Fibroblast of lung (primary cell): ENCODE data around the gene PTP4A2. TPM values are rescaled to one million over a fixed set of nuclear protein-coding genes. Genes with fewer than 3 reads are reported as not detected.

Source experiments
- DNase-seq, 2 donors: peaks; one replicate each; pipeline versions ENCODE4 v3.0.0 to v3.0.0-alpha.2; 2010; ENCODE audit warnings: low read depth in 2 of 2
- H2AFZ ChIP-seq: 2 replicates; pipeline ENCODE4 v1.5.1; 2012; ENCODE audit warnings: low read length, control low read depth, inconsistent platforms
- H3K27ac ChIP-seq: 2 replicates; pipeline ENCODE4 v1.5.1; 2011; ENCODE audit warnings: low read length, control low read depth; ENCODE audit not compliant: insufficient read depth
- H3K27me3 ChIP-seq: 2 replicates; pipeline ENCODE4 v1.5.1; 2011; ENCODE audit warnings: mild to moderate bottlenecking, low read length; ENCODE audit not compliant: control insufficient read depth, insufficient read depth
- H3K36me3 ChIP-seq: 2 replicates; pipeline ENCODE4 v1.5.1; 2011; ENCODE audit warnings: low read length; ENCODE audit not compliant: control insufficient read depth, insufficient read depth
- H3K4me1 ChIP-seq: 2 replicates; pipeline ENCODE4 v1.5.1; 2011; ENCODE audit warnings: low read length; ENCODE audit not compliant: control insufficient read depth, insufficient read depth; ENCODE audit errors: extremely low read depth
- H3K4me2 ChIP-seq: 2 replicates; pipeline ENCODE4 v1.5.1; 2011; ENCODE audit warnings: low read length, control low read depth; ENCODE audit not compliant: insufficient read depth; ENCODE audit errors: extremely low read depth
- H3K4me3 ChIP-seq, 4 experiments: fragments of 200-600 bp in 1 of 4; sonication (generic) in 1 of 4; replicated peaks in 1 of 4; 2 replicates each; pipeline ENCODE4 v1.5.1; 2011 to 2016; ENCODE audit warnings: low read length in 4 of 4, low read depth in 3 of 4, mild to moderate bottlenecking in 3 of 4, control low read depth in 2 of 4, inconsistent platforms in 1 of 4, mixed read lengths in 1 of 4; ENCODE audit not compliant: insufficient read depth in 1 of 4; ENCODE audit errors: control extremely low read depth in 1 of 4
- H3K79me2 ChIP-seq: 2 replicates; pipeline ENCODE4 v1.5.1; 2012; ENCODE audit warnings: mild to moderate bottlenecking, low read length, inconsistent platforms; ENCODE audit not compliant: control insufficient read depth, insufficient read depth
- H3K9ac ChIP-seq: 2 replicates; pipeline ENCODE4 v1.5.1; 2011; ENCODE audit warnings: mild to moderate bottlenecking, low read length, control low read depth; ENCODE audit not compliant: insufficient read depth
- H3K9me3 ChIP-seq: 2 replicates; pipeline ENCODE4 v1.5.1; 2012; ENCODE audit warnings: low read depth, low read length; ENCODE audit not compliant: control insufficient read depth, insufficient read depth
- H4K20me1 ChIP-seq: 2 replicates; pipeline ENCODE4 v1.5.1; 2011; ENCODE audit warnings: low read length; ENCODE audit not compliant: control insufficient read depth, insufficient read depth; ENCODE audit errors: extremely low read depth
- CTCF ChIP-seq, 2 donors: IDR thresholded peaks in 1 of 2; conservative IDR thresholded peaks in 1 of 2; 1 replicate in 1 of 2; 2 replicates in 1 of 2; pipeline ENCODE4 v1.5.1; 2011 to 2012; ENCODE audit warnings: low read length in 2 of 2, control low read depth in 1 of 2, inconsistent platforms in 1 of 2, low read depth in 1 of 2, mild to moderate bottlenecking in 1 of 2
- EZH2 ChIP-seq: IDR thresholded peaks from 2 replicates; pipeline ENCODE4 v1.5.1; 2012; ENCODE audit warnings: low read length, control low read depth, mild to moderate bottlenecking; ENCODE audit errors: missing control alignments
- polyA plus RNA-seq, 2 donors: library from polyadenylated mRNA; depleted of rRNA in 1 of 2; stranded (reverse) in 1 of 2; unstranded in 1 of 2; fragments of >200 nt; gene quantifications; 2 replicates each; pipeline ENCODE4 v1.2.1, GENCODE V29; 2011 to 2012; ENCODE audit warnings: missing spikeins in 1 of 2
- total RNA-seq: library from RNA; depleted of rRNA; stranded (reverse); fragments of >200 nt; gene quantifications from 2 replicates; pipeline ENCODE4 v1.2.1, GENCODE V29; 2014

PTP4A2 gene
- total and polyA plus RNA-seq, 2 donors (not counting 1 experiment from before 2014, with no cell fraction given) = 366 to 429 TPM

DNA sequence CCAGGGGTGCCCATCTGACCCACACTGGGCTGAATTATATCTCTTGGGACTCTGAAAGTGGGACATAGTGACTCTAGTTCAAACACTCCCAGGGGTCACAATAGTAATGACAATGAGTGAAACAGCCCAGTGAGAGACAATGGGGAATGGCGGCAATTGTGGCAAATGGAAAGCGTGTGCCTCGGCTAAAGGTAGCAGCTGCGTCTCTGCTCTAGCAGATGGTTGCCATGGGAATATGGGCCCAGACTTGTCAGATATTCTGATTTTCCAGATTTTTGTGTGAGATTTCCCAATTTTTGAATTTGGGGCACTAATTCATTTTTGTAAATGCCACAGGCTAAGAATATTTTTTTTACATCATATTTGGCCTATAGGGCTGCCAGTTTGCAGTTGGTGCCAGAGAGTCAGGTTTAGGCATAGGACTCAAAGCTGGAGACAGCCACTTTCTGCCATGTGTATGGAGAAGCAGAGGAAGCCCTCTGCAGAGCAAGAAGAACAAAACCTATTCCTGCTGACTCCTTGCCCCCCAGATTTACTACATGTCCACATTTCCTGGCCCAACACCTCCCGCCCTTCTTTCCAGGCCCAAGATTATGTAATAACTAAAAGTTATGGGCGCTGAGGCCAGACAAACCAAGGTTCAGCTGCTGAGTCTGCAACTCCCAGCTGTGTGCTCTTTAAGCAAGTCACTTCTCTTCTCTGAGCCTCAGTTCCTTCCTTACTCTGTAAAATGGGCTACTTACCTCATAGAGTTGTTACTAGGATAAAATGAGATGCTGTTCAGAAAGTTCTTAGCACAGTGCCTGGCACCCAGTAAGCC, 21.6 kb upstream of the PTP4A2 start:
- Histone ChIP-seq H3K9me3 (no peaks in the 10 kb centered on the region), H3K9ac (no peak overlapping the region), H3K4me3 (no peak overlapping the region), H4K20me1 (no peaks in the 10 kb centered on the region), H3K79me2 (no peaks in the 10 kb centered on the region), H3K36me3 (no peaks in the 10 kb centered on the region), H3K4me1 (peaks cover 7% of the 10 kb centered on the region), H3K27ac (no peak overlapping the region), H3K27me3 (no peaks in the 10 kb centered on the region), H2AFZ (no peak overlapping the region), H3K4me2 (no peak overlapping the region)
- TF ChIP-seq EZH2 (no peak), CTCF (conservative IDR thresholded peaks at IDR 0.05 in 1 of 2, IDR thresholded peaks at IDR 0.05 in 1 of 2; ENCODE audit: low read depth in 1 of 2, low read length in 2 of 2) (no peak)
- no peak for DNase-seq

DNA sequence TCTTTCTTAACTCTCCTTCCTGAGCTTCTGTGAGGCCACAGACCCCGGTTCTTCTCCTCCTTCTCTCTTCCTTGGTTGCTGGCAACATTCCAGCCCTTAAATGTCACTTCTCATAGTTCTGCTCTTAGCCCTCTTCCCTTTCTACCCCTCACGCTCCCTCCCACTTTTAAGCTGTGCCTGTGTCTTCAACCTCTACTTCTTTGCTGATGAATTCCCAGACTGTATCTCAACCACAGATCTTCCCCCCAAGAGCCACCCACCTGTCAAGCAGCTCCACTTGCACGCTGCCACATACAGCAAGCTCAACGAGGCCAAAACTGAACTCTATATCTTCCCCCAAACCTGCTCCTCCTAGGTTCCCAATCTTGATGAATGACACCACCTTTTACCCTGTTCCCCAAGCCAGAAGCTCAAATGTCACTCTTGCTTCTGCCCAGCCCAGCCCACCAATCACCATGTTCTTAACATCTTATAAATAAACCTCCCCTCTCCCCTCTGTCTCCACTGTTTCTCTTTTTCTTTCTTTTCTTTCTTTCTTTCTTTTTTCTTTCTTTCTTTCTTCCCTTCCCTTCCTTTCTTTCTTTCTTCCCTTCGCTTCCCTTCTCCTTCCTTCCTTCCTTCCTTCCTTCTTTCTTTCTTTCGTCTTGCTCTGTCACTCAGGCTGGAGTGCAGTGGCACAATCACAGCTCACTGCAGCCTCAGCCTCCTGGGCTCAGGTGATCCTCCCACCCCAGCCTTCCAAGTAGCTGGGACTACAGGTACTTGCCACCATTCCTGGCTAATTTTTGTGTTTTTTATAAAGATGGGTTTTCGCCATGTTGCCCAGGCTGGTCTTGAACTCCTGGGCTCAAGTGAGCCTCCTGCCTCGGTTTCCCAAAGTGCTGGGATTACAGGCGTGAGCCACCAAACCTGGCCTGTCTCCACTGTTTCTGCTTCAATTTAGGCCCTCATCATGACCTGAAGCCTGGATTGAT, 19.8 kb upstream of the PTP4A2 start:
- DNase-seq = no peak
- Histone ChIP-seq H3K4me1 (peaks cover 11% of the 10 kb centered on the region), H3K9me3 (no peaks in the 10 kb centered on the region), H4K20me1 (no peaks in the 10 kb centered on the region), H3K36me3 (no peaks in the 10 kb centered on the region), H3K4me2 (no peak overlapping the region), H3K27ac (no peak overlapping the region), H3K9ac (no peak overlapping the region), H2AFZ (no peak overlapping the region), H3K4me3 (no peak overlapping the region), H3K79me2 (no peaks in the 10 kb centered on the region), H3K27me3 (no peaks in the 10 kb centered on the region)
- no peak for TF ChIP-seq EZH2
- no peak for TF ChIP-seq CTCF (conservative IDR thresholded peaks at IDR 0.05 in 1 of 2, IDR thresholded peaks at IDR 0.05 in 1 of 2; ENCODE audit: low read depth in 1 of 2, low read length in 2 of 2)
